HG03025 (cell line): ENCODE data around the gene CLEC18B.
"Not testable (repeated sequence)": the region's sequence is repeated elsewhere in the genome, so short reads cannot be mapped to it uniquely, and the experiment has no call there.

Experiments
- ATAC-seq: cut with Tn5 transposase; IDR thresholded peaks from one replicate; pipeline ENCODE4 v1.9.1; 2021; ENCODE audit warnings: mild to moderate bottlenecking, moderate library complexity; ENCODE audit not compliant: unreplicated experiment, low FRiP score

The CLEC18B gene

DNA sequence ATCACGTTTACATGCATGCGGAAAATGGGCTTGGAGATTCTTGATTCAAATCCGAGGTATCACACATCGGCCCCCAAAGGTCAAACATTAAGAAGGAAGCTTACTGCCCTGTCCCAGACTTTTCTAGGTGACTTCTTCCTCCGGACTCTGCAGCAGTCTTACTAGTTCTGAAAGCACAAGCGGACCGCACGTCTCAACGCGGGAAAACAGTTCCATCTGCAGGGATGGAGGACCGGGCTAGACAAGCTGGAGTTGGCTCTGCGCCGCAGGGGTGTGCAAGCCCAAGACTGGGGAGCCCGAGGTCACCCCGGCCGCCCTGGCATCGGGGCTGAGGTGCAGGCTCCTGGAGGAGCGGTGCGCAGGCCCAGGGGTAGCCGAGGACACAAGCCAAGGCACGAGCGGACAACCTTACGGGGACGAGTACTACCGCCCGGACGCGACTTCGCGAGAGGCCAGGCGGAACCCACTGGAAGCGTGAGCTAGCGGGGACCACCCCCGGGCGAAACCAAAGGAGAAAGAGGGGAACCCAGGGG lies 53.7 kb downstream of the CLEC18B start:
- ATAC-seq: peak; percentile 40

GRCh38 chr16:74361646-74362610 lies 59.4 kb downstream of the CLEC18B start:
- ATAC-seq: not testable (repeated sequence)
